IPS DF 6.9 (cell line): ENCODE results near the gene EHBP1.

Source experiments
- DNase-seq: peaks from one replicate; pipeline ENCODE4 v3.0.0-alpha.2; 2013; ENCODE audit warnings: low read depth, low spot score
- H3K27ac ChIP-seq: one replicate; pipeline ENCODE4 v1.5.1; 2013; ENCODE audit warnings: low read length, control low read depth
- H3K27me3 ChIP-seq: 2 replicates; pipeline ENCODE4 v1.6.1; 2013; ENCODE audit warnings: mild to moderate bottlenecking, low read length; ENCODE audit not compliant: control insufficient read depth, insufficient read depth
- H3K36me3 ChIP-seq: 2 replicates; pipeline ENCODE4 v1.6.1; 2013; ENCODE audit warnings: low read length; ENCODE audit not compliant: control insufficient read depth, insufficient read depth
- H3K4me1 ChIP-seq: 2 replicates; pipeline ENCODE4 v1.6.1; 2013; ENCODE audit warnings: low read length; ENCODE audit not compliant: control insufficient read depth, insufficient read depth
- H3K4me3 ChIP-seq: 2 replicates; pipeline ENCODE4 v1.5.1; 2013; ENCODE audit warnings: mild to moderate bottlenecking, low read length
- H3K9me3 ChIP-seq: 2 replicates; pipeline ENCODE4 v1.6.1; 2013; ENCODE audit warnings: low read length, inconsistent platforms; ENCODE audit not compliant: control insufficient read depth, insufficient read depth
- WGBS: extraction: QIAGEN DNeasy Blood & Tissue Kit; methylation state at CpG from one replicate; pipeline ENCODE4 v1.1.7; 2013; ENCODE audit warnings: mixed read lengths, missing lambda C conversion rate; ENCODE audit not compliant: insufficient read length, insufficient coverage; 5-methylcytosine and 5-hydroxymethylcytosine counted together

The EHBP1 gene

GRCh38 chr2:62854600-62855514, 149.3 kb downstream of the EHBP1 start:
- no CpG with 5 or more reads among the region's 14 CpGs for WGBS
- Histone ChIP-seq H3K27me3 (no peaks in the 10 kb centered on the region), H3K36me3 (no peaks in the 10 kb centered on the region), H3K27ac (no peak overlapping the region), H3K4me3 (no peak overlapping the region), H3K9me3 (no peaks in the 10 kb centered on the region), H3K4me1 (no peaks in the 10 kb centered on the region)
- no peak for DNase-seq

DNA sequence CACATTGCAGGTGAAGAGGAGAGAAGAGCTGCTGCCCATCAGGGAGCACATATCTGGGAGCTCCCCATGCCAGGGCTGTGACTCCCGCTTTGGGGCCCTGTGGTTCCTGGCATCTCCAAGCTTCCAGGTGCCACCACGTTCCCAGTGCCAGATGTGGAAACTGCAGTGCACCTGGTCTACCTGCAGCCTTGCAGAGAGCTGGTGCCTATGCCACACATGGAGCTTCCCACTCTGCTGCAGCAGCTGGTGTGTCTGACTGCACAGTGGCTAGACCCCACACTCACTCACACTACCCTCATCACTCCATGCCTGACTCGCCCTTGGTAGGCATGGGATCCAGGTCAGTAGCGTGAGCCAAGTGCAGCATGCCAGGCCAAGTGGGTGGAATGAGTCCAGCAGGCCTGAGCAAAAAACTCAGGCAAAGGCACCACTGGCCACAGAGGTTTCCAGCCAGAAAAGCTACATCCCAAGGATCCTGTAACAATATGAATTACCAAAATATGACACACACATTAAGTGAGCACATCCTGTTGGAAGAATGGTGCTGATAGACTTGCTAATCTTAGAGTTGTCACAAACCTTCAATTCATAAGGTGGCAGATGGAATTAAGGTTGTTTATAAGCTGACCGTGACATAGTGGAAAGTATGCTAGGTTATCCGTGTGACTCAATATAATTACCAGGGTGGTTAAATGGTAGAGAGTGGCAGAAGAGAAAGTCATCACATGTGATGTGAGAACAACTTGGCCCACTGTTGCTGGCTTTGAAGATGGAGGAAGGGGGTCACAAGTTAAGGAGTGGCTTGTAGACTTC, 150.9 kb downstream of the EHBP1 start:
- no peak for DNase-seq
- H3K9me3 ChIP-seq, result no peaks in the 10 kb centered on the region
- no peaks in the 10 kb centered on the region for H3K4me1 ChIP-seq
- no peak overlapping the region for H3K27ac ChIP-seq
- no peaks in the 10 kb centered on the region for H3K27me3 ChIP-seq
- WGBS, result no CpG with 5 or more reads among the region's 6 CpGs
- H3K4me3 ChIP-seq, result no peak overlapping the region
- no peaks in the 10 kb centered on the region for H3K36me3 ChIP-seq

DNA sequence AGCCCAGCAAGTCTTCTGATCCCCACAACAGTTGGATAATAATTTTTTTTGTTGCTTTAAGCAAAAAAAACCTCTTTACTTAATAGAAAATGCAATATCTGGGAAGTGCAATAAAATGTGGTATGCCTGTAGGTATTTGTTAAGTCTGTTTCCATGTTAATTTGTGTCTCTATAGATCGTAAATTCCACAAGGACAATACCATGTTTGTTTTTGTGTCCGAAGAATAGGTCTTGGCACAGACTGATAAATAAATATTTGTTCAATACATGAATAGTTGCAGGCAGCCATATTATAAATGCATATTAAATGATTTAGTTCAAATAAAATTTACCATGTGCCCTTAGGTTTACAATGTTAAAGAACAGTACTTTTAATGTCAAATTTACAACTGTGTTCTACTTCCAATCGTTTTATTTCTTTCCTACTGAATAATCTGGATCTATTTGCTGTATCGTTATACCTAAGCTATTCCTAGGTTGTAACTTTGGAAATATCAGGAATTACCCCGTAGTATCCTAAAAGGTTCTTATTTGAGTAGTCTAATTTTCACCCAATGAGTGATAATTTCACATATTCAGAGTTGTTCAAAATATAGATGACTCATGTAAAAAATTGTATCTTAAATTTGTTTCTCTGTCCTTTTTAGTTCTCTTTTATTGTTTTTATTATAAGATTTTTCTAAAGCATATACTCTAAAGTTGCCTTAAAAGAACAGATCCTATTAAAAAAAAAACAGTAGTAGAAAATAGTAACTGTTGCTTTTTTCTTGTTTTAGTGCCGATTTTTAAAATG, 151.8 kb downstream of the EHBP1 start:
- WGBS, result no CpG with 5 or more reads among the region's 6 CpGs
- no peak overlapping the region for H3K27ac ChIP-seq
- no peak overlapping the region for H3K4me3 ChIP-seq
- H3K27me3 ChIP-seq, result no peaks in the 10 kb centered on the region
- DNase-seq, result no peak
- no peaks in the 10 kb centered on the region for H3K4me1 ChIP-seq
- no peaks in the 10 kb centered on the region for H3K9me3 ChIP-seq
- no peaks in the 10 kb centered on the region for H3K36me3 ChIP-seq

DNA sequence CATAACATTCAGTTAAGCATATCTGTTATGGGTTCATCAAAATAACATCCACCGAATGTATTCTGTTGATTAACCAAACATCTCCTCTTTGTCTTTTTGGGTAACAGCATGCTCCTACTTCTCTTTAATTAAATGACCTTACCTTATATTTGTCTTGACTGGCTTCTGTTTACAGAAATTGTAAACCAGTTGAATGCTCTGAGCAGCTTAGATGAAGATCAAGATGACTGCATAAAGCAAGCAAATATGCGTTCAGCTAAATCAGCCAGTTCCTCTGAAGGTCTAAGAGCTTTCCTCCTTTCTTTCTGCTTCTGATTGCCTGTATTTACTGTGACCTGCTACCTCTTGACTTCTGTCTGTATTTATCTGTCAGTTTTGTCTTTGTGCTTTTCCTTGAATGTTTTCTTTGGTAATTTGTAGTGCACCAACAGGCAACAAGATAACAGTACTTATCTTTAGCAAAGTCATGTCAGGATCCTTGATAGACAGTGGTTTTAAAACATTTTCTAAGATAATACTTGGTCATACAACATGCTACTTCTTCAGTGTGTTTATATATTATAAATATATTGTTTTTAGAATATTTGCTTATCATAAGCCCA, 152.8 kb downstream of the EHBP1 start:
- no peaks in the 10 kb centered on the region for H3K9me3 ChIP-seq
- no peak overlapping the region for H3K27ac ChIP-seq
- no peak overlapping the region for H3K4me3 ChIP-seq
- no CpG with 5 or more reads among the region's 2 CpGs for WGBS
- no peaks in the 10 kb centered on the region; the same call in 1 of the 2 replicates for H3K36me3 ChIP-seq
- no peak for DNase-seq
- H3K4me1 ChIP-seq, result no peaks in the 10 kb centered on the region
- H3K27me3 ChIP-seq, result no peaks in the 10 kb centered on the region

- Histone ChIP-seq H3K27ac (no peak overlapping the region), H3K27me3 (no peaks in the 10 kb centered on the region), H3K4me1 (no peaks in the 10 kb centered on the region), H3K36me3 (no peaks in the 10 kb centered on the region), H3K4me3 (no peak overlapping the region), H3K9me3 (no peaks in the 10 kb centered on the region)
- WGBS, result no CpG with 5 or more reads among the region's 3 CpGs
- DNase-seq, result no peak
Measured at GRCh38 chr2:62868947-62869346, 163.4 kb downstream of the EHBP1 start.

GRCh38 chr2:62870966-62871365, 165.5 kb downstream of the EHBP1 start:
- no peak overlapping the region for H3K27ac ChIP-seq
- H3K36me3 ChIP-seq, result no peaks in the 10 kb centered on the region
- DNase-seq, result no peak
- H3K4me3 ChIP-seq, result no peak overlapping the region
- no peaks in the 10 kb centered on the region for H3K4me1 ChIP-seq
- WGBS, result no CpG with 5 or more reads among the region's 1 CpG
- no peaks in the 10 kb centered on the region for H3K27me3 ChIP-seq
- no peaks in the 10 kb centered on the region for H3K9me3 ChIP-seq

DNA sequence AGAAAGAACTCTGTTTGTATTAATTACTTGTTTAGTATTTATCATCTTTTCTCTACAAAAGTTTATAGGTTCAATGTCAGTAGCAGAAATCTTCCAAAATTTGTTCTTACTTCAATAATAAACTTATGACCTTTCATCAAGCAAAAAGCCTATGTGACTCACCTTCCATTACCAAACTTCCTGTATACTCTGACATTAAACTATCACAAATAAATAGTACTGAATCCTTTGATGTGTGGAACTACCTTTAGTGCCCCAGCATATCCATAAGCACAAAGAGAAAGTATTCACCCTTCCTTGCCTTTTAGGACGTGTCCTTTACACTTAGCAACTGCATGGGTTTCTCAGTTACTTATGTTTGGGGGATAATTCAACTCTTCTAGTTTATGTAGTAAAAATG, 166.0 kb downstream of the EHBP1 start:
- no CpG with 5 or more reads among the region's 1 CpG for WGBS
- Histone ChIP-seq H3K9me3 (no peaks in the 10 kb centered on the region), H3K36me3 (no peaks in the 10 kb centered on the region), H3K4me3 (no peak overlapping the region), H3K27me3 (no peaks in the 10 kb centered on the region), H3K4me1 (no peaks in the 10 kb centered on the region), H3K27ac (no peak overlapping the region)
- no peak for DNase-seq

DNA sequence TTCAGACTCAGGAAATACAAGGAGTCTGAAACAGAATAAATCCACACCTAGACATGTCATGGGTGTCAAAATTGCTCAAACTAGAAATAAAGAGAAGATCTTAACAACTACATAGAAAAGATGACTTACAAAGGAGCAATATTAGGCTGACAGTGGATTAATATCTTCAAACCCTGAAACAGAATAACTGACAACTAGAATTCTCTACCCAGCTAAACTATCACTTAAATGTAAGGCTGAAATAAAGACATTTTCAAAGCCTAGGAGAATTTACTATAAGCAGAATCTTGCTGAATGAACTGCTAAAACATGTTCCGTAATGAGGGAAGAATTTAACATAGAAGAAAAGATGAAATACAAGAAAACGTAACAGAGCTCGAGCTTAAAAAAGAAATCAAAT, 168.1 kb downstream of the EHBP1 start:
- Histone ChIP-seq H3K27me3 (no peaks in the 10 kb centered on the region), H3K4me1 (no peaks in the 10 kb centered on the region), H3K27ac (no peak overlapping the region), H3K36me3 (no peaks in the 10 kb centered on the region), H3K4me3 (no peak overlapping the region), H3K9me3 (no peaks in the 10 kb centered on the region)
- no peak for DNase-seq
- WGBS, result no CpG with 5 or more reads among the region's 3 CpGs

DNA sequence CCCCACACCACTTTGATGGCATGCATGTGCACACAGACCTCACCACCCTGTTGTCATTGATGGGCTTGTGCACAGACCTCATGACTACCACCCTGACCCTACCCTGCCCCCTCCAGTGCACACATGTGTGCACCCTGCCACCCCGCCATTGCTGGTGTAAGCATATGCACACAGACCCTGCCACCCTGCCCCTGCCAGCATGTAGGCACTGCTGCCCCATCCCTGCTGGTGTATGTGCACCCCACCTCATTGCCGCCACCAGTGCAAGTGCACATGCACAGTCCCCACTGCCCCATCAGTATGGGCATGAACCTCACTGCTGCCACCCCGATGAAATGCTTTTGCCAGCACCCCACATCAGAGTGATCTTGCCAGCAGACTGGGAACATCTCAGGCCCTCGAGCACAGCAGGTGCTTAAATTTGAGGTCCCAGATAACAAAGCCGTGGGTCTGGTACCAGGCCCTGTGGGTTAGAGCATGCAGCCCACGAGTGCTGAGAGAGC, 169.4 kb downstream of the EHBP1 start:
- Histone ChIP-seq H3K4me3 (no peak overlapping the region), H3K36me3 (no peaks in the 10 kb centered on the region), H3K4me1 (no peaks in the 10 kb centered on the region), H3K27ac (no peak overlapping the region), H3K9me3 (no peaks in the 10 kb centered on the region), H3K27me3 (no peaks in the 10 kb centered on the region)
- DNase-seq, result no peak
- WGBS, result no CpG with 5 or more reads among the region's 6 CpGs
